Transverse colon (tissue), 4 donors: ENCODE results near the gene JAK2. TPM values are rescaled to one million over a fixed set of nuclear protein-coding genes. Genes with fewer than 3 reads are reported as not detected.
"Not testable (repeated sequence)": the region's sequence is repeated elsewhere in the genome, so short reads cannot be mapped to it uniquely, and the experiment has no call there.

Experiments used
- DNase-seq: peaks from one replicate; pipeline ENCODE4 v3.0.0-alpha.2; 2019
- H3K27ac ChIP-seq, 4 donors: fragments of 200-600 bp; sonication (generic); 2 replicates each; pipeline ENCODE4 v1.5.1; 2016 to 2018; ENCODE audit warnings: inconsistent platforms in 4 of 4
- H3K27me3 ChIP-seq: fragments of 200-600 bp; sonication (generic); 2 replicates; pipeline ENCODE4 v1.5.1; 2017; ENCODE audit warnings: inconsistent platforms
- H3K36me3 ChIP-seq, 4 donors: fragments of 200-600 bp; sonication (generic); 2 replicates each; pipeline ENCODE4 v1.5.1; 2017 to 2019; ENCODE audit warnings: inconsistent platforms in 4 of 4
- H3K4me1 ChIP-seq, 4 donors: fragments of 200-600 bp; sonication (generic); 2 replicates each; pipeline ENCODE4 v1.5.1; 2017 to 2020; ENCODE audit warnings: inconsistent platforms in 4 of 4
- H3K4me3 ChIP-seq, 4 donors: fragments of 200-600 bp; sonication (generic); 1 replicate in 1 of 4; 2 replicates in 3 of 4; pipeline versions ENCODE4 v1.5.1 to v1.6.1; 2017 to 2019; ENCODE audit warnings: inconsistent platforms in 4 of 4
- H3K9me3 ChIP-seq, 2 donors: fragments of 200-600 bp; sonication (generic); 2 replicates each; pipeline ENCODE4 v1.5.1; 2017 to 2019; ENCODE audit warnings: inconsistent platforms in 2 of 2
- EP300 ChIP-seq: sonication (generic); formaldehyde crosslinking; IDR thresholded peaks from one replicate; pipeline ENCODE4 v1.6.1; 2017; ENCODE audit warnings: antibody characterized with exemption, low read depth
- POLR2A ChIP-seq: fragments of 450-650 bp; IDR thresholded peaks from one replicate; pipeline ENCODE4 v1.6.1; 2016; ENCODE audit warnings: antibody characterized with exemption, mild to moderate bottlenecking, moderate library complexity
- POLR2AphosphoS5 ChIP-seq, 3 donors: sonication (generic); formaldehyde crosslinking; IDR thresholded peaks; one replicate each; pipeline ENCODE4 v1.6.1; 2016; ENCODE audit warnings: antibody characterized with exemption in 3 of 3
- WGBS, 2 donors: methylation state at CpG; one replicate each; pipeline ENCODE4 v1.1.5; 2018; ENCODE audit warnings: low coverage in 1 of 2; 5-methylcytosine and 5-hydroxymethylcytosine counted together
- in situ Hi-C, 4 donors: fragments of 200-750 bp; cut with MboI; loops; one replicate each; pipeline versions ENCODE4 v1.15.0 to v1.15.1; 2017; ENCODE audit warnings: low sequenced_read_pairs in 3 of 4, low pct_ligation_motif_present in 1 of 4, low pct_unique_long_range_greater_than_20kb in 1 of 4
- intact Hi-C: fragments of 100-400 bp; cut with DNase I; formaldehyde crosslinking; loops from one replicate; pipeline ENCODE4 v1.15.1; 2023; ENCODE audit warnings: low total_unique reads
- total RNA-seq, 4 donors: library from RNA; depleted of rRNA; stranded (reverse); fragments of >200 nt; gene quantifications; one replicate each; pipeline ENCODE4 v1.1.0, GENCODE V29; 2016
- TF ChIP-seq, protein P1 (sequence below), 5 experiments: fragments of 200-600 bp in 3 of 5; fragments of 450-650 bp in 2 of 5; sonication (generic) in 3 of 5; IDR thresholded peaks; 1 replicate in 2 of 5; 2 replicates in 3 of 5; pipeline ENCODE4 v1.5.1; 2016 to 2017; ENCODE audit warnings: antibody characterized with exemption in 5 of 5, inconsistent platforms in 3 of 5, mild to moderate bottlenecking in 2 of 5, moderate library complexity in 1 of 5

Gene JAK2
- total RNA-seq, 4 donors from 2014 or later: 8.0 to 27.6 (median 17.4) TPM

DNA sequence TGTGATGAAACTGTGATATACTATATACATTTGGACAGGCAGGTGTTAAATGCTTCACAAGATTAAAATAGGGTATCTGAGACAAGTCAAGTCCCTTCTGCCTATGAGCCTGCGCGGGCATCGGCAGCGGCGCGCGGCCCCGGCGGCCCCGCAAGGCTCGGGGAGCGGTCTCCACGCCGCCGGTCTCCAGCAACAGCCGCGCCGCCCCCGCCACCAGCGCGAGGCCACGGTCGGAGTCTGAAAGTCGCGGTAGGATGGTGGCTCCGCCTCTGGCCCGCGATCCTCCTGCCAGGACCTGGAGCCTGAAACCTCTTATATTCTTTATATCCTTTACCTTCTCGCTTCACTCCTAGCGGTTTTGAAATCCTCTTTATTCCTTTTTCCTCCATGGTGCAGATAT is 100.9 kb downstream of the JAK2 start:
- intact Hi-C loops: no loop called here
- in situ Hi-C loops: no loop called here
- WGBS, 2 donors: 88 to 93% methylated on average over 2 to 30 of the region's 30 CpGs
- peaks cover 0 to 42% (median 8%) of the 10 kb centered on the region in 4 donors for H3K36me3 ChIP-seq
- H3K27me3 ChIP-seq: no peaks in the 10 kb centered on the region
- no peak overlapping the region for H3K4me3 ChIP-seq
- H3K27ac ChIP-seq: no peak overlapping the region
- H3K9me3 ChIP-seq: no peaks in the 10 kb centered on the region
- peaks cover 0 to 4% (median 3%) of the 10 kb centered on the region in 4 donors for H3K4me1 ChIP-seq
- DNase-seq: no peak
- no peak for TF ChIP-seq POLR2A
- no peak for TF ChIP-seq POLR2AphosphoS5 (IDR thresholded peaks at IDR 0.05)
- TF ChIP-seq EP300: no peak
- TF ChIP-seq, protein P1, sequence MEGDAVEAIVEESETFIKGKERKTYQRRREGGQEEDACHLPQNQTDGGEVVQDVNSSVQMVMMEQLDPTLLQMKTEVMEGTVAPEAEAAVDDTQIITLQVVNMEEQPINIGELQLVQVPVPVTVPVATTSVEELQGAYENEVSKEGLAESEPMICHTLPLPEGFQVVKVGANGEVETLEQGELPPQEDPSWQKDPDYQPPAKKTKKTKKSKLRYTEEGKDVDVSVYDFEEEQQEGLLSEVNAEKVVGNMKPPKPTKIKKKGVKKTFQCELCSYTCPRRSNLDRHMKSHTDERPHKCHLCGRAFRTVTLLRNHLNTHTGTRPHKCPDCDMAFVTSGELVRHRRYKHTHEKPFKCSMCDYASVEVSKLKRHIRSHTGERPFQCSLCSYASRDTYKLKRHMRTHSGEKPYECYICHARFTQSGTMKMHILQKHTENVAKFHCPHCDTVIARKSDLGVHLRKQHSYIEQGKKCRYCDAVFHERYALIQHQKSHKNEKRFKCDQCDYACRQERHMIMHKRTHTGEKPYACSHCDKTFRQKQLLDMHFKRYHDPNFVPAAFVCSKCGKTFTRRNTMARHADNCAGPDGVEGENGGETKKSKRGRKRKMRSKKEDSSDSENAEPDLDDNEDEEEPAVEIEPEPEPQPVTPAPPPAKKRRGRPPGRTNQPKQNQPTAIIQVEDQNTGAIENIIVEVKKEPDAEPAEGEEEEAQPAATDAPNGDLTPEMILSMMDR (IDR thresholded peaks at IDR 0.05): no peak

DNA sequence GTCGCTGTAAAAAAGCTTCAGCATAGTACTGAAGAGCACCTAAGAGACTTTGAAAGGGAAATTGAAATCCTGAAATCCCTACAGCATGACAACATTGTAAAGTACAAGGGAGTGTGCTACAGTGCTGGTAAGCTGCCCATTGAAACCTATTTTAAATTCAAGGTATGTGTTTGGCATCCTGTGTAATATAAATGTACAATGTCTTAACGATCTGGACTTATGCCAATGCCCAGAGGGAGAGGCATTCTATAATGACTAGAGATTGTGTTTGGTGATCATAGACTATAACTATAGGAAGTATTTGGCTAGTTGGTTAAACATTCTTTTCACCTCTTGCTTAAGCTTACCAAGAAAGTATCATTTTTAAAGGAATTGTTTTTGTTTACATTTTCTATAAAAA is 104.7 kb downstream of the JAK2 start:
- Histone ChIP-seq H3K27ac (no peak overlapping the region), H3K4me1 (peaks cover 0 to 4% (median 3%) of the 10 kb centered on the region in 4 donors), H3K9me3 (no peaks in the 10 kb centered on the region), H3K36me3 (peaks cover 0 to 26% (median 2%) of the 10 kb centered on the region in 4 donors), H3K4me3 (no peak overlapping the region), H3K27me3 (no peaks in the 10 kb centered on the region)
- TF ChIP-seq, protein P1 (IDR thresholded peaks at IDR 0.05): no peak
- TF ChIP-seq POLR2A (no peak), EP300 (no peak), POLR2AphosphoS5 (IDR thresholded peaks at IDR 0.05) (peak in 1 of 3 donors; percentile 12)
- 63 to 72% methylated on average over 2 of the region's 2 CpGs for WGBS, 2 donors
- intact Hi-C loops (no loop called here), in situ Hi-C loops (no loop called here)
- DNase-seq: no peak

DNA sequence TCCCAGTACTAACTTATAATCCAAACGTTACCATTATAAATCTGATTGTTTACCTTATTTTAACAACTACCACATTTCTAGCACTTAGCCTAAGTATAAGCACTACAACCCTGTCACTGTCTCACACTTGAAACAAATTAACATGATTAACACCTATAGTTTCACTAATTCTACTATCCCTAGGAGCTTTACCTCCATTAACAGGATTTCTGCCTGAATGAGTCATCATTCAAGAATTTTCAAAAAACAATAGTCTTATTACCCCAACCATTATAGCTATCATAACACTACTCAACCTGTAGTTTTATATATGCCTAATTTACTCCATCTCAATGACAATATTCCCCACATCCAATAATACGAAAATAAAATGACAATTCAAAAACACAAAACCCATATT is 110.7 kb downstream of the JAK2 start:
- TF ChIP-seq POLR2A (no peak), POLR2AphosphoS5 (IDR thresholded peaks at IDR 0.05) (no peak), EP300 (no peak)
- TF ChIP-seq, protein P1 (IDR thresholded peaks at IDR 0.05): no peak
- no peak overlapping the region for H3K4me3 ChIP-seq
- 86 to 92% methylated on average over 2 of the region's 2 CpGs for WGBS, 2 donors
- H3K9me3 ChIP-seq: no peaks in the 10 kb centered on the region
- in situ Hi-C loops: no loop called here
- peaks cover 0 to 2% (median 0%) of the 10 kb centered on the region in 4 donors for H3K36me3 ChIP-seq
- H3K27me3 ChIP-seq: no peaks in the 10 kb centered on the region
- no peak for DNase-seq
- intact Hi-C loops: no loop called here
- H3K27ac ChIP-seq: no peak overlapping the region
- no peaks in the 10 kb centered on the region for H3K4me1 ChIP-seq

DNA sequence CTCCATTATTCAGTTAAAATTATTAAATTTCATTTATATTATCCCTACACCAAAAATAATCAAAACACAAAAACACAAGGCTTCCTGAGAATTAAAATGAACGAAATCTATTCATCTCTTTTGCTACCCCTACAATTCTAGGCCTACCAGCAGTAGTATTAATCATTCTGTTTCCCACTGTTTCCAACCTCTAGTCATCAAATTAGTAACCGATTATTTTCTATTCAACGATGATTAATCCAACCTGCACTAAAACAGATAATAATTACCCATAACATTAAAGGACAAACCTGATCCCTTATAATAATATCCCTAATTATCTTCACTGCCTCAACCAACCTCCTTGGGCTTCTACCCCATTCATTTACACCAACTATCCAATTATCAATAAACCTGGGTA is 114.4 kb downstream of the JAK2 start:
- peaks cover 0 to 17% (median 0%) of the 10 kb centered on the region in 4 donors for H3K36me3 ChIP-seq
- intact Hi-C loops (no loop called here), in situ Hi-C loops (no loop called here)
- H3K27ac ChIP-seq: no peak overlapping the region
- WGBS, 2 donors: 75 to 80% methylated on average over 3 of the region's 3 CpGs
- H3K4me3 ChIP-seq: no peak overlapping the region
- no peaks in the 10 kb centered on the region for H3K9me3 ChIP-seq
- no peaks in the 10 kb centered on the region for H3K27me3 ChIP-seq
- TF ChIP-seq POLR2A (no peak), EP300 (no peak), POLR2AphosphoS5 (IDR thresholded peaks at IDR 0.05) (no peak)
- TF ChIP-seq, protein P1 (IDR thresholded peaks at IDR 0.05): no peak
- no peaks in the 10 kb centered on the region for H3K4me1 ChIP-seq
- DNase-seq: no peak

DNA sequence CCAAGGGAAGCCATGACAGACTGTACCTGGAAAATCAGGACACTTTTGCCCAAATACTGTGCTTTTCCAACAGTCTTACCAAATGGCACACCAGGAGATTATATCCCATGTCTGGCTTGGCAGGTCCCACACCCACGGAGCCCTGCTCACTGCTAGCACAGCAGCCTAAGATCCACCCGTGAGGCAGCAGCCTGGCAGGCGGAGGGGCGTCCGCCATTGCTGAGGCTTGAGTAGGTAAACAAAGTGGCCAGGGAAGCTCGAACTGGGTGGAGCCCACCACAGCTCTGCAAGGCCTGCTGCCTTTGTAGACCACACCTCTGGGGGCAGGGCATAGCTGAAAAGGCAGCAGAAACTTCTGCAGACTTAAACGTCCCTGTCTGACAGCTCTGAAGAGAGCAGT is 116.1 kb downstream of the JAK2 start:
- H3K4me3 ChIP-seq, H3K9me3 ChIP-seq, DNase-seq, H3K4me1 ChIP-seq, H3K27me3 ChIP-seq, in situ Hi-C loops, intact Hi-C loops, H3K27ac ChIP-seq: not testable (repeated sequence)
- H3K36me3 ChIP-seq: peaks cover 0 to 17% (median 0%) of the 10 kb centered on the region in 4 donors
- WGBS, 2 donors: 94% methylated on average over 7 of the region's 7 CpGs; no CpG with 5 or more reads in 1 of the 2 donors

DNA sequence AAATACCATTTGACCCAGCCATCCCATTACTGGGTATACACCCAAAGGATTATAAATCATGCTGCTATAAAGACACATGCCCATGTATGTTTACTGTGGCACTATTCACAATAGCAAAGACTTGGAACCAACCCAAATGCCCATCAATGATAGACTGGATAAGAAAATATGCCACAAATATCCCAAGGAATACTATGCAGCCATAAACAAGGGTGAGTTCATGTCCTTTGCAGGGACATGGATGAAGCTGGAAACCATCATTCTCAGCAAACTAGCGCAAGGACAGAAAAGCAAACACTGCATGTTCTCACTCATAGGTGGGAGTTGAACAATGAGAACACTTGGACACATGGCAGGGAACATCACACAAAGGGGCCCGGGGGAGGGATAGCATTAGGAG is 121.4 kb downstream of the JAK2 start:
- intact Hi-C loops, DNase-seq, in situ Hi-C loops, H3K9me3 ChIP-seq, H3K4me3 ChIP-seq, H3K27ac ChIP-seq, H3K4me1 ChIP-seq, H3K27me3 ChIP-seq: not testable (repeated sequence)
- 98 to 100% methylated on average over 2 of the region's 2 CpGs for WGBS, 2 donors
- peaks cover 0 to 18% (median 5%) of the 10 kb centered on the region in 4 donors for H3K36me3 ChIP-seq
